ENCODE data around the gene LDLRAD4. TPM values are rescaled to one million over a fixed set of nuclear protein-coding genes. Genes with fewer than 3 reads are reported as not detected.

The LDLRAD4 gene
- total and polyA plus RNA-seq, 9 of the 15 experiments (the other 6 are each of a cell fraction or from before 2014, with no cell fraction given) = 0.01 TPM; not detected in 8

DNA sequence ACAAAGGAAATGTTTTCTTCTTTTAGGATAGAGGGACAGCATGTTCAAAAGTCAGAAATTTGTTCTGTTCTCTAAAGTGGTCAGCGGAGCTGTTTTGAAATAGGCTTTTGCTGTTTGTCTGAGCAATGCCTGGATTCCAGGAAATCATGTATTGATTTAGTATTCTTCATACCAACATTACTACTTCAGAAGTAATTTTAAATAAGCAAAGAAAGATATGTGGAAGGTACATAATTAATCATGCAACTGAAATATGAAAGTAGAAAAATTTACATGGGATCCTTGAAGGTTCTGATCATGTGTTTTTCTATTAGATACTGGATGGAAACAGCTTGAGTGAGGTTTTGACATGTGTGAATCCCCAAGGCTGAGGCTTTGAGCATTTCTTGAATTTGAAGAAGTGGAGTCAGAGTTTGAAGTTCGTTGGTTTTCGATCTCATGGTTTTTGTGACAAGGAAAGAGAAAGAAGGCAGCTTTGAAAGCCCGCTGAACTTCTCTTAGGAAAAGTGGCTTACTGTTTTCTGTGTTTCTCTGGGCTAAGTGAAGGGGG, 220.0 kb downstream of the LDLRAD4 start:
- Histone ChIP-seq H3K27ac (ENCODE audit: extremely low read depth, low read depth, low read length) (no peak overlapping the region), H3K4me3 (no peak overlapping the region), H2AFZ (ENCODE audit: low read depth, low read length) (no peak overlapping the region), H3K9me3 (replicated peaks; ENCODE audit: control insufficient read depth, insufficient read depth, low read depth, low read length) (no peaks in the 10 kb centered on the region), H3K9ac (ENCODE audit: insufficient read depth in 1 of 2, low read depth in 2 of 2, low read length in 2 of 2) (no peak overlapping the region), H3K79me2 (ENCODE audit: control insufficient read depth, insufficient read depth, low read length) (no peaks in the 10 kb centered on the region), H4K20me1 (replicated peaks; ENCODE audit: control insufficient read depth, insufficient read depth, low read length) (0 out of 2 replicates have a peak, but pooled peaks cover 2% of the 10 kb centered on the region), H3K9me1 (ENCODE audit: control insufficient read depth, insufficient read depth, low read length) (no peaks in the 10 kb centered on the region), H3K27me3 (ENCODE audit: control insufficient read depth in 2 of 2, insufficient read depth in 2 of 2, low read length in 2 of 2) (peaks cover 37 to 50% of the 10 kb centered on the region in 2 experiments), H3K36me3 (ENCODE audit: control insufficient read depth, insufficient read depth, low read length) (no peaks in the 10 kb centered on the region), H3K4me1 (replicated peaks in 1 of 2; ENCODE audit: control insufficient read depth in 2 of 2, insufficient read depth in 2 of 2, low read length in 2 of 2) (no peaks in the 10 kb centered on the region), H3K4me2 (ENCODE audit: insufficient read depth, low read length) (no peak overlapping the region)
- CTCF ChIA-PET (ENCODE audit: low intra/inter-chr PET ratio) = no interaction called here
- intact Hi-C loops (cut with micrococcal nuclease) (no loop called here), in situ Hi-C loops (cut with MboI) (no loop called here)
- WGBS (ENCODE audit: insufficient coverage, low coverage, missing lambda C conversion rate) = 0% methylated on average over 4 of the region's 4 CpGs
- no peak for DNase-seq (ENCODE audit: extremely low read depth in 1 of 4, low spot score in 3 of 4)
- TF ChIP-seq ZNF316 (IDR thresholded peaks at IDR 0.05) = no peak
- TF ChIP-seq NCOR1 (IDR thresholded peaks at IDR 0.05) = no peak
- TF ChIP-seq HDAC1 (IDR thresholded peaks at IDR 0.05) = no peak
- TF ChIP-seq CBX1 (IDR thresholded peaks at IDR 0.05; ENCODE audit: low read depth) = no peak
- no peak for TF ChIP-seq MTF1 (CRISPR knock-in tag; IDR thresholded peaks at IDR 0.05; ENCODE audit: borderline replicate concordance)
- TF ChIP-seq HDAC2 (IDR thresholded peaks at IDR 0.05) = no peak
- FAIRE-seq = no peak
- POLR2A ChIA-PET = interaction anchor here (0.7 to 0.9 kb wide), 3 partner anchors 10 to 19 kb away, joined by 3 read pairs; no protein-coding TSS in a partner anchor
- ATAC-seq = no peak
- no TSS peak for BruUV-seq (replicated peaks)

DNA sequence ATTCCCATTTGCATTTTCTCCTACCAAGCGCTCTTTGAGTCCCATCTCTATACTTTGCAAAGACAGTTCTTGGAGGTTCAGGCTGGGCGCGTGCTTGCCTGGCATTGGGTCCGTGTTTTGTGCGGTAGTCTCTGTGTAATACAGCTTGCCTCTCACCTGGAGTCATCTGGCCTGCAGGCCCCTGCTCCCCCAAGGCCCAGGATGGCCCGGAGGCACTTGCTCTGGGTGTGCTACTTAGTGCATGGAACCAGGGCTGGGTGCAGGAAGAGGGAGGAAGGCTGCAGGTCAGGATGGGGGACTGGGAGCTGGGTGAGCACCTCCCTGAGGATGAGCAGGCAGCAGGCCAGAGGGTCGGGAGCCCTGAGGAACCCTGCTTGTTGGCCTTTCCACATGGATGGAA, 220.9 kb downstream of the LDLRAD4 start:
- TF ChIP-seq LEF1 (IDR thresholded peaks at IDR 0.05) = no peak
- TF ChIP-seq TCF3 (CRISPR knock-in tag; IDR thresholded peaks at IDR 0.05) = no peak
- in situ Hi-C loops (cut with MboI) = no loop called here
- 1% methylated on average over 7 of the region's 7 CpGs for WGBS (ENCODE audit: insufficient coverage, low coverage, missing lambda C conversion rate)
- no peaks in the 10 kb centered on the region for H3K9me1 ChIP-seq (ENCODE audit: control insufficient read depth, insufficient read depth, low read length)
- ChIA-PET CTCF (ENCODE audit: low intra/inter-chr PET ratio) (no interaction called here), POLR2A (interaction anchor here (0.8 to 0.9 kb wide), 2 partner anchors 11 to 13 kb away, joined by 3 read pairs; no protein-coding TSS in a partner anchor)
- peaks cover 37 to 52% of the 10 kb centered on the region in 2 experiments for H3K27me3 ChIP-seq (ENCODE audit: control insufficient read depth in 2 of 2, insufficient read depth in 2 of 2, low read length in 2 of 2)
- H3K9me3 ChIP-seq (replicated peaks; ENCODE audit: control insufficient read depth, insufficient read depth, low read depth, low read length) = no peaks in the 10 kb centered on the region
- H3K4me2 ChIP-seq (ENCODE audit: insufficient read depth, low read length) = no peak overlapping the region
- no peaks in the 10 kb centered on the region for H3K36me3 ChIP-seq (ENCODE audit: control insufficient read depth, insufficient read depth, low read length)
- no peak overlapping the region for H3K27ac ChIP-seq (ENCODE audit: extremely low read depth, low read depth, low read length)
- DNase-seq (ENCODE audit: extremely low read depth in 1 of 4, low spot score in 3 of 4) (no peak), ATAC-seq (no peak), FAIRE-seq (no peak)
- H3K9ac ChIP-seq (ENCODE audit: insufficient read depth in 1 of 2, low read depth in 2 of 2, low read length in 2 of 2) = no peak overlapping the region
- H2AFZ ChIP-seq (ENCODE audit: low read depth, low read length) = no peak overlapping the region
- no peak overlapping the region for H3K4me3 ChIP-seq
- H3K79me2 ChIP-seq (ENCODE audit: control insufficient read depth, insufficient read depth, low read length) = no peaks in the 10 kb centered on the region
- no TSS peak for BruUV-seq (replicated peaks)
- no peaks in the 10 kb centered on the region for H3K4me1 ChIP-seq (replicated peaks in 1 of 2; ENCODE audit: control insufficient read depth in 2 of 2, insufficient read depth in 2 of 2, low read length in 2 of 2)
- intact Hi-C loops (cut with micrococcal nuclease) = no loop called here
- H4K20me1 ChIP-seq (replicated peaks; ENCODE audit: control insufficient read depth, insufficient read depth, low read length) = 0 out of 2 replicates have a peak, but pooled peaks cover 2% of the 10 kb centered on the region

Measured in K562 (cell line).